Breast epithelium (tissue), 4 donors: ENCODE data around the gene UNC5B. TPM values are rescaled to one million over a fixed set of nuclear protein-coding genes. Genes with fewer than 3 reads are reported as not detected.

Source experiments
- DNase-seq, 2 donors: peaks; one replicate each; pipeline ENCODE4 v3.0.0-alpha.2; 2019; ENCODE audit warnings: low spot score in 2 of 2
- H3K27ac ChIP-seq, 2 donors: fragments of 200-600 bp; sonication (generic) in 1 of 2; one replicate each; pipeline ENCODE4 v1.5.1; 2016 to 2019; ENCODE audit warnings: mild to moderate bottlenecking in 1 of 2
- H3K27me3 ChIP-seq, 2 donors: fragments of 200-600 bp; sonication (generic) in 1 of 2; one replicate each; pipeline versions ENCODE4 v1.5.1 to v1.6.0; 2017 to 2019; ENCODE audit warnings: control low read depth in 1 of 2, mild to moderate bottlenecking in 1 of 2
- H3K36me3 ChIP-seq: fragments of 200-600 bp; one replicate; pipeline ENCODE4 v1.5.1; 2019
- H3K4me1 ChIP-seq, 2 donors: fragments of 200-600 bp; sonication (generic); one replicate each; pipeline ENCODE4 v1.5.1; 2016 to 2019; ENCODE audit warnings: control low read depth in 1 of 2
- H3K4me3 ChIP-seq, 3 donors: fragments of 200-600 bp; sonication (generic); 1 replicate in 2 of 3; 2 replicates in 1 of 3; pipeline ENCODE4 v1.5.1; 2016 to 2019; ENCODE audit warnings: mild to moderate bottlenecking in 3 of 3, moderate library complexity in 2 of 3
- H3K9me3 ChIP-seq, 2 donors: fragments of 200-600 bp; sonication (generic) in 1 of 2; one replicate each; pipeline ENCODE4 v1.5.1; 2016 to 2019; ENCODE audit warnings: control low read depth in 1 of 2
- POLR2A ChIP-seq: fragments of 450-650 bp; IDR thresholded peaks from one replicate; pipeline ENCODE4 v1.6.1; 2016; ENCODE audit warnings: antibody characterized with exemption, mild to moderate bottlenecking, moderate library complexity
- POLR2AphosphoS5 ChIP-seq, 3 donors: sonication (generic); formaldehyde crosslinking; IDR thresholded peaks; one replicate each; pipeline ENCODE4 v1.6.1; 2017; ENCODE audit warnings: antibody characterized with exemption in 3 of 3
- intact Hi-C: fragments of 100-400 bp; cut with DNase I; formaldehyde crosslinking; loops from one replicate; pipeline ENCODE4 v1.15.1; 2023; ENCODE audit warnings: low total_unique reads
- total RNA-seq, 3 donors: library from RNA; depleted of rRNA; stranded (reverse); fragments of >200 nt; gene quantifications; one replicate each; pipeline ENCODE4 v1.1.0, GENCODE V29; 2016
- TF ChIP-seq, protein P1 (sequence below), 3 donors: fragments of 450-650 bp; IDR thresholded peaks; one replicate each; pipeline ENCODE4 v1.5.1; 2016 to 2017; ENCODE audit warnings: antibody characterized with exemption in 3 of 3, mild to moderate bottlenecking in 3 of 3, moderate library complexity in 3 of 3

The UNC5B gene
- total RNA-seq, 3 donors from 2014 or later, result 0.80 to 4.9 (median 3.5) TPM

DNA sequence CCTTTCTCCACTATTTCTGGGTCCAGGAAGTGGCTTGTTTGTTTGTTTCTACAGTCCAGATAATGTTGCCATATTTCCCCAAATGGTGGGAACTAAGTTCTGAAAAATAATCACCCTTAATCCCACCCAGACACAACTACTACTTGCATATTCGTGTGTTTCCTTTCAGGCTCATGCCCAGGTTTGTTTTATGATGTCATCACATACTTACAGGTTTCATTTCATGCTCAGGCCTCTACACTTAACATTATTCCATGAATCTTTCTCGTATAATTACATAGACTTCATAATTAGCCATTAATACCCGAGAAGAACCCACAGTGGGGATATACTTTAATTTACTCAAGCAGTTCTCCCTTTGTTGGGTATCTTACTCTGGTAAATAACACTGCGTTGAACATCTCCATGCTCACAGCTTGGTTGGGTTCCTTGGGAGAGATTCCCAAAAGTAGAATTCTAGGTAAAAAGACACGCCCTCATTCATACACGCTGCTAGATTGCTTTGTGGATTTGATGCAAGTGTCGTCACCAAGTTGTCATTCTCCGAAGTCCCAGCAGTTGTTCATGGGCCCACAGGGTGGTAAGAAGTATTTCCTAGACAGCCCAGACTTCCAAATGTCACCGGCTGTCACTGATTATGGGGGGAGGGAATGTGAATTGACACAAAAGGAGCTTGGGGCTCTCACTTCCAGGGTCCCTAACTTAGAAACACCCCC, 42.6 kb downstream of the UNC5B start:
- Histone ChIP-seq H3K4me1 (peaks cover 6 to 7% of the 10 kb centered on the region in 2 donors), H3K9me3 (no peaks in the 10 kb centered on the region), H3K4me3 (no peak overlapping the region), H3K27me3 (no peaks in the 10 kb centered on the region), H3K27ac (no peak overlapping the region), H3K36me3 (no peaks in the 10 kb centered on the region)
- DNase-seq, result no peak
- TF ChIP-seq, protein P1, sequence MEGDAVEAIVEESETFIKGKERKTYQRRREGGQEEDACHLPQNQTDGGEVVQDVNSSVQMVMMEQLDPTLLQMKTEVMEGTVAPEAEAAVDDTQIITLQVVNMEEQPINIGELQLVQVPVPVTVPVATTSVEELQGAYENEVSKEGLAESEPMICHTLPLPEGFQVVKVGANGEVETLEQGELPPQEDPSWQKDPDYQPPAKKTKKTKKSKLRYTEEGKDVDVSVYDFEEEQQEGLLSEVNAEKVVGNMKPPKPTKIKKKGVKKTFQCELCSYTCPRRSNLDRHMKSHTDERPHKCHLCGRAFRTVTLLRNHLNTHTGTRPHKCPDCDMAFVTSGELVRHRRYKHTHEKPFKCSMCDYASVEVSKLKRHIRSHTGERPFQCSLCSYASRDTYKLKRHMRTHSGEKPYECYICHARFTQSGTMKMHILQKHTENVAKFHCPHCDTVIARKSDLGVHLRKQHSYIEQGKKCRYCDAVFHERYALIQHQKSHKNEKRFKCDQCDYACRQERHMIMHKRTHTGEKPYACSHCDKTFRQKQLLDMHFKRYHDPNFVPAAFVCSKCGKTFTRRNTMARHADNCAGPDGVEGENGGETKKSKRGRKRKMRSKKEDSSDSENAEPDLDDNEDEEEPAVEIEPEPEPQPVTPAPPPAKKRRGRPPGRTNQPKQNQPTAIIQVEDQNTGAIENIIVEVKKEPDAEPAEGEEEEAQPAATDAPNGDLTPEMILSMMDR (IDR thresholded peaks at IDR 0.05), result no peak
- TF ChIP-seq POLR2A, result no peak
- TF ChIP-seq POLR2AphosphoS5 (IDR thresholded peaks at IDR 0.05), result no peak
- intact Hi-C loops, result loop anchor here (5.0 kb wide), 1 partner anchor 2002 kb away; no protein-coding TSS in a partner anchor

DNA sequence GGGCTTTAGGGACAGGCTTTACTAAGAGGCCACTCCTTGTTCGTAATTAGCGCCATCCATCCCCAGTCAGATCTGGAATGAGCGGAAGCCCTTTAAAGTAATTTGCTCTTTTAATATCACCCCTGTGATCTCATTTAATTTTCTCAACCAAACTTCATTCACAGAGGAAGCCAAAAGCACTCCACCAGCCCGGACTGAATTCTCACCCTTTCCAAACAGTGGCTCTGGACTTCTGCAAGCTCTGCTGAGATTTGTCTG, 43.1 kb downstream of the UNC5B start:
- TF ChIP-seq, protein P1 (IDR thresholded peaks at IDR 0.05), result no peak
- TF ChIP-seq POLR2AphosphoS5 (IDR thresholded peaks at IDR 0.05) (no peak), POLR2A (no peak)
- H3K4me1 ChIP-seq, result peaks cover 8 to 12% of the 10 kb centered on the region in 2 donors
- no peak overlapping the region for H3K4me3 ChIP-seq

DNA sequence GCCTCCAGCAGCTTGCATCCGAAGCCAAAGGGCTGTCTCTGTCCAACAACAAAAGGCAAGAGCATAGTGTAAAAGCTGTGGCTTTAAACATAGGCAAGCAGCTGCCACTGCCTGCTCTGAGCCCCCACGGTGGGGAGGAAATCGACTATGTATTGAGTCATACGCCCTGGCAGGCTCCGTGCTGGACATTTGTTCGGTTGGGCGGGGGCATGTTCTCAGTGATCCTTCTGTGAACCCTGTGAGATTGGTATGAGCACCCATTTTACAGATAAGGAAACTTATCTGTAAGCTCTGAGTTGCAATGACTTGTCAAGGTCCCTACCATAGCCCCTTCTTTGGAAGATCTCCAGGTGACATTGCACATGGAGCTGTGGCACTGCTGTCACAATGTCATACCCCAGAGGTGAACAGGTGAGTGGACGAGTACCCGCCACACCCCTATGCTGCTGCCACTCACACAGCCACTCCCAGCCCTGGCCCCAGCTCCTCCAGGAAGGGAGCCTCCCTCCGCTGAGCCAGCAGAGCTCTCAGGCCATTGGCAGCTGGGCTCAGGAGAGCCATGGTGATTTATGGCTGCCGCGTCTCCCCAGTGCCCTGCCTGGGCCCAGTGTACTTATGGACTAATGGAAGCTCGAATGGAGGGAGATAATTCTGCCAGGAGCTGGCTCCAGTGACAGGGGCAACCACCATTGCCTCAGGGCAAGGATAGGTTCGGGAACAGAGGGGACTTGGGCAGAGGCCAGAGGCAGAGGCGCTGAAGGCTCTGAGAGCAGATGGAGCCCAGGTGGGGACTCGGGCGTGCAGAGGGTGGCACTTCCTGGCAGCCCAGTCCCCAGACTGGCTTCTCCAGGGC, 43.7 kb downstream of the UNC5B start:
- Histone ChIP-seq H3K4me1 (peaks cover 8 to 18% of the 10 kb centered on the region in 2 donors), H3K27ac (no peak overlapping the region), H3K9me3 (no peaks in the 10 kb centered on the region), H3K36me3 (no peaks in the 10 kb centered on the region), H3K27me3 (no peaks in the 10 kb centered on the region), H3K4me3 (no peak overlapping the region)
- intact Hi-C loops, result loop anchor here (5.0 kb wide), 1 partner anchor 2001 kb away; no protein-coding TSS in a partner anchor
- no peak for DNase-seq
- TF ChIP-seq, protein P1 (IDR thresholded peaks at IDR 0.05), result no peak
- TF ChIP-seq POLR2AphosphoS5 (IDR thresholded peaks at IDR 0.05) (no peak), POLR2A (no peak)

More for the DNA sequence above, 43.1 kb downstream of the UNC5B start:
- H3K9me3 ChIP-seq, result no peaks in the 10 kb centered on the region
- no peak overlapping the region for H3K27ac ChIP-seq
- DNase-seq, result no peak
- no peaks in the 10 kb centered on the region for H3K27me3 ChIP-seq
- no peaks in the 10 kb centered on the region for H3K36me3 ChIP-seq
- intact Hi-C loops, result loop anchor here (5.0 kb wide), 1 partner anchor 2002 kb away; no protein-coding TSS in a partner anchor

DNA sequence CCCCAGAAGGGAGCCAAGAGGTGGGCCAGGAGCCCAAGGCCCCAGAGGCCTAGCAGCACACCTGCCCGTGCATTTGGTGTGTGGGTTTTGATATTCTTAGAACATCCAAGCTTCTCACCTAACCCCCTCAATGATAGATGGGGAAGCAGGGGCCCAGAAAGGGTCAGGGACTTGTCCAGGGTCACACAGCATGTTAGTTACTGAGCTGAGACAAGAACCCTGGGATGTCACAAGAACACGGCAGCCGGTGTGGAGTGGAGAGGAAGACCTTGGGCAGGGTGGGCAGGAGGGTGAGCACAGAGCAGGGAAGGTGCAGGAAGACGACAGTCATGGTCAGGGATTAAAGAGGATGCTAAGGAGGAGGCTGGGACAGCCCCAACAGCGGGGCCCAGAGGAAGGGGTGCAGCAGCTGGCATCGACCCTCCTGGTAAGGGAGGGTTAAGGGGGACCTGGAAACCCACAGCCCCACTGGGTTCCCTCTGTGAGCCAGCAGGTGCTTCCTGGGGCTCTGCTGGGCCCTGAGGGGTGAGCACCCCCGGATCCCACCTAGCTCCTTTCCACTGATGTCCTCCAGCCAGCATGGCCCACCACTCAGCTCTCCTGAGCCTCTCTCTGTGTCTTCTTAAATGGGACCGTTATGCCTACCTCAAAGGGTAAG, 44.4 kb downstream of the UNC5B start:
- H3K27me3 ChIP-seq, result no peaks in the 10 kb centered on the region
- H3K36me3 ChIP-seq, result no peaks in the 10 kb centered on the region
- no peak overlapping the region for H3K27ac ChIP-seq
- TF ChIP-seq POLR2A (no peak), POLR2AphosphoS5 (IDR thresholded peaks at IDR 0.05) (no peak)
- TF ChIP-seq, protein P1 (IDR thresholded peaks at IDR 0.05), result no peak
- H3K9me3 ChIP-seq, result no peaks in the 10 kb centered on the region
- H3K4me1 ChIP-seq, result peaks cover 8 to 18% of the 10 kb centered on the region in 2 donors
- intact Hi-C loops, result loop anchor here (5.0 kb wide), 1 partner anchor 2001 kb away; no protein-coding TSS in a partner anchor
- DNase-seq, result no peak
- no peak overlapping the region for H3K4me3 ChIP-seq
